SU-DHL-6 (cell line): Measurements from ENCODE around the gene DPYSL4.

ENCODE experiments used
- H2AFZ ChIP-seq: fragments of 200-600 bp; sonication (generic); 2 replicates; pipeline ENCODE4 v1.6.1; 2014; ENCODE audit warnings: low read depth, mild to moderate bottlenecking, moderate library complexity, mixed read lengths, antibody characterized with exemption, low read length; ENCODE audit not compliant: severe bottlenecking
- H3F3A ChIP-seq: fragments of 200-600 bp; shearing (Covaris generic); 2 replicates; pipeline ENCODE4 v1.6.0; 2016; ENCODE audit warnings: antibody characterized with exemption, mild to moderate bottlenecking; ENCODE audit not compliant: insufficient read depth
- H3K27ac ChIP-seq: fragments of 200-600 bp; sonication (generic); 2 replicates; pipeline ENCODE4 v1.5.1; 2016; ENCODE audit warnings: low read depth, mild to moderate bottlenecking, low read length, moderate library complexity, mixed read lengths
- H3K27me3 ChIP-seq: fragments of 200-600 bp; sonication (generic), shearing (Covaris generic); 2 replicates; pipeline ENCODE4 v1.6.0; 2014; ENCODE audit warnings: mild to moderate bottlenecking, low read length
- H3K36me3 ChIP-seq: fragments of 200-600 bp; sonication (generic); 2 replicates; pipeline ENCODE4 v1.6.1; 2014; ENCODE audit warnings: mild to moderate bottlenecking, low read length, mixed read lengths
- H3K4me2 ChIP-seq: fragments of 300-600, 200-600 bp; shearing (Covaris generic), sonication (generic); 2 replicates; pipeline ENCODE4 v1.6.0; 2014; ENCODE audit warnings: low read length, low read depth, mild to moderate bottlenecking; ENCODE audit not compliant: poor library complexity, severe bottlenecking
- H3K4me3 ChIP-seq: fragments of 200-600 bp; sonication (generic); 2 replicates; pipeline ENCODE4 v1.5.1; 2014; ENCODE audit warnings: antibody characterized with exemption, low read length, mild to moderate bottlenecking, mixed read lengths; ENCODE audit not compliant: insufficient read depth, poor library complexity, severe bottlenecking
- H3K79me2 ChIP-seq: fragments of 200-600 bp; sonication (generic); 2 replicates; pipeline ENCODE4 v1.6.1; 2014; ENCODE audit warnings: mild to moderate bottlenecking, low read length, moderate library complexity; ENCODE audit not compliant: insufficient read depth
- H3K9ac ChIP-seq: fragments of 200-600 bp; sonication (generic); 2 replicates; pipeline ENCODE4 v1.7.0; 2014; ENCODE audit warnings: mild to moderate bottlenecking, low read length
- H3K9me2 ChIP-seq: fragments of 200-600 bp; sonication (generic); replicated peaks from 2 replicates; pipeline ENCODE4 v1.6.1; 2014; ENCODE audit warnings: low read length; ENCODE audit not compliant: insufficient read depth
- H3K9me3 ChIP-seq: fragments of 200-600 bp; sonication (generic); 2 replicates; pipeline ENCODE4 v1.6.1; 2014; ENCODE audit warnings: low read length, mixed read lengths; ENCODE audit not compliant: insufficient read depth
- H4K20me1 ChIP-seq: fragments of 200-600 bp; sonication (generic); 2 replicates; pipeline ENCODE4 v1.6.1; 2014; ENCODE audit warnings: low read depth, mild to moderate bottlenecking, antibody characterized with exemption, low read length, moderate library complexity, mixed read lengths
- CTCF ChIP-seq: fragments of 200-600 bp; sonication (generic); IDR thresholded peaks from one replicate; pipeline ENCODE4 v1.5.1; 2017; ENCODE audit warnings: antibody characterized with exemption, mild to moderate bottlenecking, low read length, moderate library complexity; ENCODE audit not compliant: insufficient read depth, poor library complexity, severe bottlenecking
- EZH2phosphoT487 ChIP-seq: fragments of 200-600 bp; sonication (generic), shearing (Covaris generic); conservative IDR thresholded peaks from 2 replicates; pipeline ENCODE4 v1.6.1; 2018; ENCODE audit warnings: mild to moderate bottlenecking, antibody characterized with exemption, low read length, moderate library complexity, mixed read lengths

Gene DPYSL4

GRCh38 chr10:132179551-132180392 is 7.0 kb upstream of the DPYSL4 start:
- H3K36me3 ChIP-seq: no peaks in the 10 kb centered on the region
- H3K9ac ChIP-seq: no peak overlapping the region
- H3K4me3 ChIP-seq: no peak overlapping the region
- no peak for TF ChIP-seq CTCF
- no peak for TF ChIP-seq EZH2phosphoT487
- H3K9me3 ChIP-seq: no peaks in the 10 kb centered on the region
- no peak overlapping the region for H3K27ac ChIP-seq
- H3K4me2 ChIP-seq: no peak overlapping the region
- H3K9me2 ChIP-seq: no peaks in the 10 kb centered on the region
- H3K79me2 ChIP-seq: no peaks in the 10 kb centered on the region
- H3F3A ChIP-seq: no peaks in the 10 kb centered on the region
- H2AFZ ChIP-seq: no peak overlapping the region
- H3K27me3 ChIP-seq: no peaks in the 10 kb centered on the region
- no peaks in the 10 kb centered on the region for H4K20me1 ChIP-seq

GRCh38 chr10:132180736-132181135 is 6.0 kb upstream of the DPYSL4 start:
- Histone ChIP-seq H3K4me2 (no peak overlapping the region), H3F3A (no peaks in the 10 kb centered on the region), H4K20me1 (no peaks in the 10 kb centered on the region), H3K9me2 (no peaks in the 10 kb centered on the region), H3K27ac (no peak overlapping the region), H3K9ac (no peak overlapping the region), H2AFZ (no peak overlapping the region), H3K4me3 (no peak overlapping the region), H3K9me3 (no peaks in the 10 kb centered on the region), H3K36me3 (no peaks in the 10 kb centered on the region), H3K79me2 (no peaks in the 10 kb centered on the region), H3K27me3 (no peaks in the 10 kb centered on the region)
- no peak for TF ChIP-seq EZH2phosphoT487
- no peak for TF ChIP-seq CTCF

GRCh38 chr10:132181691-132182425 is 4.9 kb upstream of the DPYSL4 start:
- no peak overlapping the region for H2AFZ ChIP-seq
- TF ChIP-seq EZH2phosphoT487 (no peak), CTCF (no peak)
- H3K9me2 ChIP-seq: no peaks in the 10 kb centered on the region
- no peaks in the 10 kb centered on the region for H4K20me1 ChIP-seq
- H3K4me3 ChIP-seq: no peak overlapping the region
- no peaks in the 10 kb centered on the region for H3K36me3 ChIP-seq
- H3K79me2 ChIP-seq: no peaks in the 10 kb centered on the region
- no peak overlapping the region for H3K9ac ChIP-seq
- H3K27me3 ChIP-seq: no peaks in the 10 kb centered on the region
- no peak overlapping the region for H3K27ac ChIP-seq
- no peaks in the 10 kb centered on the region for H3K9me3 ChIP-seq
- H3F3A ChIP-seq: no peaks in the 10 kb centered on the region
- H3K4me2 ChIP-seq: no peak overlapping the region
